BE2C (cell line): ENCODE data around the gene ZMYM2. TPM values are rescaled to one million over a fixed set of nuclear protein-coding genes. Genes with fewer than 3 reads are reported as not detected.

ENCODE experiments used
- DNase-seq: peaks from one replicate; pipeline ENCODE4 v3.0.0-alpha.2; 2020
- H3K27me3 ChIP-seq: fragments of 250-450 bp; sonication (Bioruptor Pico); 2 replicates; pipeline ENCODE4 v1.5.1; 2020; ENCODE audit warnings: mild to moderate bottlenecking
- H3K36me3 ChIP-seq: fragments of 250-450 bp; sonication (Bioruptor Pico); 2 replicates; pipeline ENCODE4 v1.5.1; 2020; ENCODE audit warnings: mild to moderate bottlenecking
- H3K4me1 ChIP-seq: fragments of 250-450 bp; sonication (Bioruptor Pico); 2 replicates; pipeline ENCODE4 v1.5.1; 2020
- H3K4me3 ChIP-seq: 2 replicates; pipeline ENCODE4 v1.5.1; 2011; ENCODE audit warnings: low read depth, low read length
- H3K9me3 ChIP-seq: fragments of 250-450 bp; sonication (Bioruptor Pico); 2 replicates; pipeline ENCODE4 v1.5.1; 2020
- polyA plus RNA-seq: library from polyadenylated mRNA; unstranded; fragments of >200 nt; gene quantifications from one replicate; pipeline ENCODE4 v1.2.1, GENCODE V29; 2012; ENCODE audit warnings: low read depth, missing spikeins; ENCODE audit not compliant: insufficient read length, insufficient read depth
- TF ChIP-seq, protein P1 (sequence below): IDR thresholded peaks from 2 replicates; pipeline ENCODE4 v1.5.1; 2012; ENCODE audit warnings: mild to moderate bottlenecking, low read depth, low read length

ZMYM2 gene
- polyA plus RNA-seq, result 31.6 TPM

DNA sequence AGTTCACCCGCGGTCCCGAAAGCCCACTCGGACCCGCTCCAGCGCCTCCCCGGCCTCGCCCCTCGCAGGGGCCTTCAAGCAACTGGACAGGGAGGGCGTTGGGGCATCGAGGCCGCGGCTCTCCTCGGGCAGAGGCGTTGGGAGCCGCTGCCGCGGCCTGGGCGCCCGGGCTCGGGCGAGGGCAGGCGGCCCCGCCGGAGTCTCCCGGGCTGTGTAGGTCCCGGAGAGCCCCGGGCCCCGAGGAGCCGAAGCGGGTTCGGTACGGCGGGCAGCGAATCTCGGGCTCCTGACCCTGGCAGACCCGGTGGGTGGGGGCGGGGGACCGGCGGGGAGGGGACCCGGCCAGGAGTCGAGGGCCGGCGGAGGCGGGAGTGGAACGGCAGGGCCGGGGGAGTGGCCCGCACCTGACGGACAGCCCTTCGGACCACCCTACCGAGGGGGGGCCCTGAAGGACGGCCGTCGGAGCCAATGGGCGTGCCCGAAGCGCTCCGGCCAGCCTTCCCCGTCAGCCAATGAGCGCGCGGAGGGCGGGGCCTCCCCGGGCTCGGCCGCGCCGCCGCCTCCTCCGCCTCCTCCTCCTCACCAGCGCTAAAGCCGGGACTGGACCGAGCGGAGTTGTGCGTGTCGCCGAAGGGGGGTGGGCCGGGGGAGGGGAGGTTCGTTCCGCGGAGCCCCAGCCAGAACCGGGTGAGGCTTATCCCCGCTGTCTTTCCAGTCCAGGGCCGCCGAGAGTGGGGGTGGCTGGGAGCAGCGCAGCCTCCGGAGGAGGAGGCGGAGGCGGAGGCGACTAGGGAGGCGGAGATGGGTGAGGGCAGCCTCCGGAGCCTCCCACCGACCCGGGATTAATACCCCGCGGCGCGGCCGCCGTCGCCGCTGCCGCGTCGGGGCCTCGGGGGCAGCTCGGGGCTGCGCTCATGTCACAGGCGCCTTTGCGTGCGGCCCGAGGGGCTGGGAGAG, at the start of gene ZMYM2:
Gene ZMYM2, plus strand, starts transcription at position 573 of the 957 bp plus-strand sequence. CDS start 34,346 bp downstream, outside the sequence.
- peak; percentile 99 for DNase-seq
- peaks cover 4% of the 10 kb centered on the region; the same call in 1 of the 2 replicates for H3K4me1 ChIP-seq
- peak within 1 kb of the TSS; percentile 98 for H3K4me3 ChIP-seq

DNA sequence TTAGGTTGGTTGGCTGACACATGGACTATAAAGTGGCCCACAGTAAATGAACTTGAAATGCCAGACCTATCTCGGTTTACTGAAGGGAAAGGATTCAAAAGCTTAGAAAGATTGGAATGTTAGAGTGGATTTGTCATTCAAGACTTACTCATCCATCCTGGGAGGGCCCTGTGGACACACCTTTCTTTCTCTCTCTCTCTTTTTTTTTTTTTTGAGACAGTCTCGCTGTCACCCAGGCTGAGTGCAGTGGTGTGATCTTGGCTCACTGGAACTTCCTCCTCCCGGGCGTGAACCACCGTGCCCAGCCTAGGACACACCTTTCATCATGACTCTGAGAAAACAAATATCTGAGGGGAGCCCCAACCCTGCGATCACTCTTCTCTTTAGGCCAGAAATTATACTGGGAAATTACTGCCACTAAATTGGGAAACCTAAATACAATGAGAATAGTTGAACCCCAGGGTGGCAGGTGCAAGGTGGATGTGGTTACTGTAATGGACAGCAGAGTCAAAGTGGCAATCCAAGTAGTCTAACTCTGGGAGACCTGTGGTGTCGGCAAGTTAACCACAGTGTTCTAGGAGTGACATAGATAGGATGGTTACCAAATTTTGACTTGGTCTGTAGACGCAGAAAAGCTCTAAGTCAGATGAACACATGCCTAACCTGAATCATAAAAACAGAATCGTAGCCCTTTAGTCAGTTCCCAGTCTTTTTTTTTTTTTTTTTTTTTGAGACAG, 48.0 kb upstream of the ZMYM2 start:
- Histone ChIP-seq H3K36me3 (no peaks in the 10 kb centered on the region), H3K9me3 (no peaks in the 10 kb centered on the region), H3K27me3 (no peaks in the 10 kb centered on the region), H3K4me1 (no peaks in the 10 kb centered on the region), H3K4me3 (no peak overlapping the region)
- TF ChIP-seq, protein P1, sequence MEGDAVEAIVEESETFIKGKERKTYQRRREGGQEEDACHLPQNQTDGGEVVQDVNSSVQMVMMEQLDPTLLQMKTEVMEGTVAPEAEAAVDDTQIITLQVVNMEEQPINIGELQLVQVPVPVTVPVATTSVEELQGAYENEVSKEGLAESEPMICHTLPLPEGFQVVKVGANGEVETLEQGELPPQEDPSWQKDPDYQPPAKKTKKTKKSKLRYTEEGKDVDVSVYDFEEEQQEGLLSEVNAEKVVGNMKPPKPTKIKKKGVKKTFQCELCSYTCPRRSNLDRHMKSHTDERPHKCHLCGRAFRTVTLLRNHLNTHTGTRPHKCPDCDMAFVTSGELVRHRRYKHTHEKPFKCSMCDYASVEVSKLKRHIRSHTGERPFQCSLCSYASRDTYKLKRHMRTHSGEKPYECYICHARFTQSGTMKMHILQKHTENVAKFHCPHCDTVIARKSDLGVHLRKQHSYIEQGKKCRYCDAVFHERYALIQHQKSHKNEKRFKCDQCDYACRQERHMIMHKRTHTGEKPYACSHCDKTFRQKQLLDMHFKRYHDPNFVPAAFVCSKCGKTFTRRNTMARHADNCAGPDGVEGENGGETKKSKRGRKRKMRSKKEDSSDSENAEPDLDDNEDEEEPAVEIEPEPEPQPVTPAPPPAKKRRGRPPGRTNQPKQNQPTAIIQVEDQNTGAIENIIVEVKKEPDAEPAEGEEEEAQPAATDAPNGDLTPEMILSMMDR, result no peak
- DNase-seq, result no peak

More for the DNA sequence above, at the start of gene ZMYM2:
- Histone ChIP-seq H3K9me3 (no peaks in the 10 kb centered on the region), H3K27me3 (no peaks in the 10 kb centered on the region), H3K36me3 (peaks cover 21% of the 10 kb centered on the region)
- TF ChIP-seq, protein P1, result no peak

DNA sequence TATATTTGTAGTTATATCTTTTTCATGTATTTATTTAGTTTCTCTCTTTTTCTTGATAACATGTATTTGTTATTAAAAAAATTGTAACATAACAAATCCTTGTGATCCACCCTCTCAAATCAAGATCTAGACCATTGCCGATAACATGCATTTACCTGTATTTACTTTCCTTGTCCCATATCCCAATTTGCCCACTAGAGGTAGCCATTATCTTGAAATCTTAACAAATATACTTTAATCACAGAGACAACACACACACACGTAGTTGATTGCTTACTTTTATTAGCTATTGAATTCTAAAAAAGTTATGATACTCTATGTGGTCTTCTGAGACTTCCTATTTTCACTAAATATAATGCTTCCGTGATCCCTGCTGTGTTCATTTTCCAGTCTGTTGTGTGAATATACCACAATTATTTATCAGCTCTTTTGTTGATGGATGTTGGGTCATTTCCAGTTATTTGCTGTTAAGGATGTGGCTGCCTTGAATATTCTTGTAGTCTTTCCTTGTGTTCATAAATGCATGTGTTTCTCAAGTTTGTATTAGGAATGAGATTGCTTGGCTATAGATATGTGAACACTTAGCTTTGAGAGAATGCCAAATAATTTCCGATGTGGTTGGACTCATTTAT, 31.3 kb upstream of the ZMYM2 start:
- Histone ChIP-seq H3K4me3 (no peak overlapping the region), H3K36me3 (no peaks in the 10 kb centered on the region), H3K9me3 (no peaks in the 10 kb centered on the region), H3K4me1 (no peaks in the 10 kb centered on the region), H3K27me3 (no peaks in the 10 kb centered on the region)
- DNase-seq, result no peak
- TF ChIP-seq, protein P1, result peak; percentile 36

DNA sequence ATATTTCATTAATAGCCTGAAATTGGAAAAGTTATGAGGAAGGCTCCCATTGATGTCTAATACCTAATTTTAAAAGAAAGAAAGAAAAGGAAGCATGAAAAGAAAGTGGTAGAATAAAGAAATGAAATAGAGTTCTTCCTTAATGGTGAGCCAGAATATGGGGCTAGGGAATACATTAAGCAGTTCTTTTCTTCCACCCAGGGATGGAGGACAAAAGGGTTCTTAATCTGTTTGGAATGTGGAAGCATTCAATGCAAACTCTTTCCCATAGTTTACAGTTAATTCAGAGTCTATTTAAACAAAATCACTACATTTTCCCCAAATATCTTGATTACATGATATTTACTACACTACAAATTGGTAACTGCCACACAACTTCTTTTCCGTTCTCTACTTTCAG, 18.4 kb upstream of the ZMYM2 start:
- Histone ChIP-seq H3K9me3 (no peaks in the 10 kb centered on the region), H3K36me3 (no peaks in the 10 kb centered on the region), H3K4me3 (no peak overlapping the region), H3K27me3 (no peaks in the 10 kb centered on the region), H3K4me1 (no peaks in the 10 kb centered on the region)
- TF ChIP-seq, protein P1, result no peak
- DNase-seq, result no peak

DNA sequence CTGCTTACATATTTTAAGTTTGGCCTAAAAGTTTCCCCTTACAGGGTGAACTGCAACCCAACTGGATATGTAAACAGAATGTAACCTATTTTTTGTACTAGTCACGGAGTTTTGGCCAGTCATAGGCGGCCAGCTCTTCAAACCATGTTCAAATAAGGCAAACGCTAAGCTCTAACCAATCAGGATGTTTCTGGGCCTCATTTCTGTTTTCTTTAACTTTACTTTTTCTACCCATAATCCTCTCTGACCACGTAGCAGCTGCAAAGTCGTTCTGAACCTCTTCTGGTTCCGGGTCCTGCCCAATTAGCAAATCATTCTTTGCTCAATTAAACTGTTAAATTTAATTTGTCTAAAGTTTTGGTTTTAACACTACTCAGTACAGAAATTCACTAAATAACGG, 8.2 kb upstream of the ZMYM2 start:
- Histone ChIP-seq H3K36me3 (no peaks in the 10 kb centered on the region), H3K9me3 (no peaks in the 10 kb centered on the region), H3K4me1 (no peaks in the 10 kb centered on the region), H3K27me3 (no peaks in the 10 kb centered on the region), H3K4me3 (no peak overlapping the region)
- TF ChIP-seq, protein P1, result no peak
- DNase-seq, result no peak
